HG03025 (cell line): ENCODE results near the gene UBL4B.

Experiments
- ATAC-seq: cut with Tn5 transposase; IDR thresholded peaks from one replicate; pipeline ENCODE4 v1.9.1; 2021; ENCODE audit warnings: mild to moderate bottlenecking, moderate library complexity; ENCODE audit not compliant: unreplicated experiment, low FRiP score

The UBL4B gene

DNA sequence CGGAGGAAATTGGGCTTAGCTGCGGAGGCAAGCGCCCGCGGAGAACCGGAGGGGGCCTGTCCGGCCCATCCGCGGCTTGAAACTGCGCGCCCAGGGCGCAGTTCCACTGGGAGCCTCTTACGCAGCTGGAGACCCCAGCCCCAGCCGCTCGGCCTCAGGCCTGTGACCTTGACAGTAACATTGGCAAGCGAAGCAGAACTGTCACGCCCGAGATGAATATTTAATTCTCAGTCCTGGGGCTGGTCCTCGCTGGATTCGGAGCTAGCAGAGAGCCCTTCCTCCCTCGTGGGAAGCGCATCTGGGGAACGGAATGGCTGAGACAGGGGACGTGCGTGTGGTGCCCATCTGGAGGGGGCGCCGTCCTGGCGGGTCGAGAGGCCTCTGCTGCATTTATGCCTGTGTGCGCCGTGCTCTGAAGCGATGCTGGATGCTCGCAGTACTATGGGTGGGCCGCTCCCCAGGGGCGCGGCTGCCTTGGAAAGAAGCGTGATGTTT is 39.0 kb downstream of the UBL4B start:
- ATAC-seq: no peak

DNA sequence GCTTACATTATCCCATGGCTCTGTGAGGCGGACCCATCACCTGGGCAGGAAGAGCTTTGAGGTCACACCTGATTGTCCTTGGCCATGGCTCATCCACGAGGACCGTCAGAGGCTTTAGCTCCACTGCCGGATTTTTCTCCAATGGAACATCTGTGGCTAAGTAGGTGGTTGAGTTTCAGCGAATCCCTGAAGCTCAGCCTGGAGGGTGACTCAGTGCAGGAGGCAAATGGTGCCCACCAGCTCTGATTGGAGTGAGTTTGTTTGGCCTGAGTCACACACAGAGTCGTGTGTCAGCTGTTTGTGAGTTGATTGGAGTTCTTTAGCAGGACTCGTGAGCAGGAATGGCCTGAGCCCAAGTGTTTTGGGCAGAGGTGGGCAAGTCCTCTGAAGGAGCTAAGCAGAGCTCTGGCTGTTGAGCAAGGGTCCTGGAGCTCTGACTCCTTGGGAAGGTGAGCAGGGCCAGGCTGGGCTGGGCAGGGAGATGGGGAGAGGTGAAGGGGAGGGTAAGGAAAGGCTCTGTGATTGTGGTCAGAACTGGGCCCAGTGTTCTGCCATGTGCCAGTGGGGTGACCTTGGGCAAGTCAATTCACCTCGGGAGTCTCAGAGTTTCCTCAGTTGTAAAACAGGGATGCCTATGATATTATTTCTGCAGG is 40.0 kb downstream of the UBL4B start:
- no peak for ATAC-seq

DNA sequence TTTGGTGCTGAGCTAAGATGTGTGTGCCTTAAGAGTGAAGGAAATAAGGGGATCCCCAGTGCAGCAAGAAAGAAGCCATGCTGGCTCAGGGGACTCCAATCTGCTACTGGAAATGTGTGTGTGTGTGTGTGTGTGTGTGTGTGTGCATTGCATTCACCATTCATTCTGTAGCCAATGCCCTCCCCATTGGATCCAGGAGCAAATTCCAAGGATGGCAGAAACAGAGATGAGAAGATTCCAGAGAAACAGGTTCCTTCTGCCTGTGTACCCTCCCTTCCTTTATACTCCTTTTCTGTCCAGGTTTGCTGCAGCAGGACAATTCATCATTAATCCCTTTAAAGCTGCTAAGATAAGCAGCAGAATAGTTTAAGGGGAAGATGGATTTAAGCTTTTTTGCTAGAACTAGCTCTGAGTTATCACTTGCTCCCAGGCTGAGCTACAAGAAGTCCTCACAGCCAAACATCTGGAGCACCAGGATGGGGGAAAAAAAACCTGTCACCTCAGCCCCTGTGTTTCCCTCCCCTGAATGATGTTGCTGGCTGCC is 41.2 kb downstream of the UBL4B start:
- no peak for ATAC-seq

DNA sequence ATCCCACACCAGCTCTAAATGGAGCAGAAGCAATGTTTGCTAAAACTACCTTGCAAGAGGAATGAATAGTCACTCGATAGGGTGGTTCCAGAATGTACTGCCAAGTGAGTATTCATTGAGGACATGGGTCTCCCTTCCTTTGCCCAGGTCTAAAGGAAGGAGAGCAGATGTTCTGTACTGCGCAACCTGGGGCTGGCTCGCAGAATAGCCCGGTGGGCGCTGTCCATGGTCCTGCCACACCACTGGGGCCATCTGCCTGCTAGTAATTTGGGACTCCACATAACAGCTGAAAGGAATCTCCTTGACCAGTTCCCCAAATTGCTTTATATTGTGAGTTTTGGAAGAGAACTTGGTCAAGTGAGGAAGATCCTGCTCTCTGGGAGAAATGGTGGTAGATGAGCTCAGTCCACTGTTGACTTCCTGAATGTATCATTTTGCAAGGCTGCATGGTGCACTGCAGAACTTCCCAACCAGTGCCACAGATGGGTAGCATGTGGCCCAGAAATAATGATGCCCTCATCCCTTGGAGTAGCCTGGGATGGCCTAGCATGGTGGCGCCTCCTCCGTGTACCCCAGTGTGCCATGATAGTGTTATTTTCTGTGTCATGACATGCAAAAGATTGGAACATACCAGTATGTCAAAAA is 43.8 kb downstream of the UBL4B start:
- ATAC-seq: no peak

DNA sequence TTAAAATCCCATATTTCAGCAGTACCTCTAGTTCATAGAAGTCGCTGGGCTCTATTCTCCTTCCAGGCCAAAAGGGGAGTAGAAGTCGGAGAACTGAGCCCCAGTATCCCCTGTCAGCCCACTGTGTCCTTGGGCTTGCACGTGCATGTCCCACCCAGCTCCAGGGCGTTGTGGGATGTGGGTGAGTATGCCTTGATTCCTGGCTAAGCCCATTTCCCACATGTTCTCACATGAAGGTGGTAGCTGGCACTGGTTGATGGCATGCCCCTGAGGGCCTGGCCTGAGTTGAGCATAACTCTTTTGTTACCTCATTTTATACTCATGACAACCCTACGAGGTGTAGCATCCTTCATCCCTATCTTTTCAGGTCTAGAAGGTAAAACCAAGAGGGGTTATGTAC is 46.0 kb downstream of the UBL4B start:
- ATAC-seq: no peak

DNA sequence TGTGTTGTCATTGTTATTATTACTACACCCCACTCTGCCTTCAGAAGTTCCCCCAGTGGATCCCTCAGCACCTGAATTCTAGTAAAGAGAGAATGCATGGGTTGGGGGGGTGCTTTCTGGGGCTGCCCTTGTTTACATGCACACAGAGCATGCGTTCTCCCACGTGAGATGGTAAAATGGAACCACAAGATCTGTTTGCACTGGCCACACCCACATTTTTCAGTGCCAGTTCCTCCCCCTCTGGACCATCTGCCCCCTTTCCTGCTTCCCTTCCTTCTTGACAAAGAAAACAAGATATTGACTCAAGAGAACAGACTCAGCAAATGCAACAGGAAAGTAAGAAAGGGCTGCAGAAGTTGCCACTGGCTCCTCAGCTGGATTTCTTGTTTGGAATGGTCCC is 46.9 kb downstream of the UBL4B start:
- no peak for ATAC-seq

DNA sequence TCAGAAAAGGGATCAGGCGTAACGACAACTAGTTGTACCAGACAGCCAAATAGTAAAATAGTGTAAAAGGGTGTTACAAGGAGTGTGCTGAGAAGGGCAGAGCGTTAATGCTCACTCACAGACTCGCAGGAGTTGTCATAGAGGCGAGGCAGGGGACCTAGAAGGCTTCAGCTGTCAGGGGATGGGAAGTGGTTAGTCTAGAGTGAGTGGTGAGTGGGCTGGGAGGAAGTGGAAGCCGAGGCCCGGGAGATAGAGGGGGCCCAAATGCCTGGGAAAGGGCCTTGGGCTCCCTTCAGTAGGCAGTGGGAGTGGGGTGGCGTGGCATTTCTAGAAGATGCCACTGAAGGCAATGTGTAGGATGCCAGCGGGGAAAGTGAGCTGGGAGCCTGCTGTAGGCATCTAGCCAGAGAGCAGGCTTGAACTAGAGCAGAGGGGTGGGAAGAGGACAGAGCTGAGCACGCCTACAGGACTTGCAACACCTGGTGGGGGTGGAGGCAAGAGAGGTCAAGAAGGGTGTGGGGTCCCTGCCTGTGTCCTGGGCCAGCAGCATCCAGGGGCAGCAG is 48.4 kb downstream of the UBL4B start:
- ATAC-seq: no peak

DNA sequence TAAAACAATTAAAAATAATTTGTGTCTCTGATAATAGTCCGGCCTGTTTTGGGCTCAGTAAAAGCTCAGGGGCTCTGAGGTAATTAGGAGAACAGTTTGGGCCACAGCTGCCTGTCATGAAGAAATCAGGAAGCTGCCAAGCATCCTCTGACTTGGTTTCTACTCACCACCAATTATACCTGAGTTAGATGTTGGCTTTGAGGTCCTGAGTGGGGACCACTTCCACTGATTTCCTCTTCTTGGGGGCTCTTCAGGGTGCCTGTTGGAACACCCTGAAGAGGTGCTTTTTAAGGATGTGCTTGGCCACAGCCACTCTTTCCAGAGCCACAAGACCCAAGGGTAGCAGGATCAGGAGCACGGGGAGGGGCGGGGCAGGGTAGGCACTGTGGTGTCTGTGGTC is 48.9 kb downstream of the UBL4B start:
- no peak for ATAC-seq

DNA sequence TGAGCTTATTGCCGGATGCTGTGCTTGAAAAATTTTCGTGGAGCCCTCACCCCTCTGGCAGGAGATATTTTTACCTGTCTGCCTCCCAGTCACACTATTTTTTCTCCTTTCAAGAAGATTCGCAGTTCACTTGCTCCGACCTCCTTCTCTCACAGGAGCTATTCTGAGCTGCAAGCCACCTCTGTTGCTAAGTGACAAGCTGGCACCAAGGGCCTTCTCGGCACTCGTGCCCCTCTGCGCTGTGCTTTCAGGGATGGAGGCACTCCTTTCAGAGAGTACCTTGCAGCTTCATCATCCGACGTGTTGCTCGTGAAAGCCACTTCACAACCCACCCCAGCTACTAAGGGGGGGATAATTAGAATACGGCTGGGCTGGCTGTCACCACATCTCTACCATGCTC is 49.6 kb downstream of the UBL4B start:
- no peak for ATAC-seq
